ENCODE data around the gene HPS1. TPM values are rescaled to one million over a fixed set of nuclear protein-coding genes. Genes with fewer than 3 reads are reported as not detected.

The HPS1 gene
- total RNA-seq, 1 donor from 2014 or later: 31.9 TPM

GRCh38 chr10:98414932-98415730, 31.6 kb downstream of the HPS1 start, which contains the start of gene PYROXD2:
TSS of gene PYROXD2 (minus strand) at chr10:98415182. CDS start at chr10:98415135, 47 bp downstream.
- intact Hi-C loops (cut with micrococcal nuclease): no loop called here
- peaks cover 35% of the 10 kb centered on the region for H3K36me3 ChIP-seq
- H3K4me1 ChIP-seq: peaks cover 49% of the 10 kb centered on the region
- H3K27me3 ChIP-seq (ENCODE audit: low read depth): no peaks in the 10 kb centered on the region
- no peaks in the 10 kb centered on the region for H3K9me3 ChIP-seq (replicated peaks)
- H3K4me3 ChIP-seq: peak within 1 kb of the TSS; percentile 75
- no peak for TF ChIP-seq CTCF (IDR thresholded peaks at IDR 0.05; ENCODE audit: borderline replicate concordance)
- peak; percentile 92 for DNase-seq
- H3K27ac ChIP-seq (replicated peaks): peak within 1 kb of the TSS; percentile 91

GRCh38 chr10:98414578-98414931, 32.2 kb downstream of the HPS1 start:
- H3K4me3 ChIP-seq: peak overlapping the region; percentile 75
- H3K27ac ChIP-seq (replicated peaks): peak overlapping the region; percentile 91
- H3K27me3 ChIP-seq (ENCODE audit: low read depth): no peaks in the 10 kb centered on the region
- H3K4me1 ChIP-seq: peaks cover 49% of the 10 kb centered on the region
- DNase-seq: no peak
- TF ChIP-seq CTCF (IDR thresholded peaks at IDR 0.05; ENCODE audit: borderline replicate concordance): no peak
- peaks cover 29% of the 10 kb centered on the region for H3K36me3 ChIP-seq
- intact Hi-C loops (cut with micrococcal nuclease): no loop called here
- H3K9me3 ChIP-seq (replicated peaks): no peaks in the 10 kb centered on the region

GRCh38 chr10:98411768-98412167, 35.0 kb downstream of the HPS1 start:
- TF ChIP-seq CTCF (IDR thresholded peaks at IDR 0.05; ENCODE audit: borderline replicate concordance): no peak
- peaks cover 56% of the 10 kb centered on the region for H3K4me1 ChIP-seq
- H3K9me3 ChIP-seq (replicated peaks): no peaks in the 10 kb centered on the region
- H3K27ac ChIP-seq (replicated peaks): peak overlapping the region; percentile 46
- no peak for DNase-seq
- no peak overlapping the region for H3K4me3 ChIP-seq
- no peaks in the 10 kb centered on the region for H3K27me3 ChIP-seq (ENCODE audit: low read depth)
- peaks cover 1% of the 10 kb centered on the region for H3K36me3 ChIP-seq
- intact Hi-C loops (cut with micrococcal nuclease): no loop called here

GRCh38 chr10:98411166-98411565, 35.6 kb downstream of the HPS1 start:
- no peak for DNase-seq
- no peaks in the 10 kb centered on the region for H3K27me3 ChIP-seq (ENCODE audit: low read depth)
- no peak overlapping the region for H3K4me3 ChIP-seq
- no peak for TF ChIP-seq CTCF (IDR thresholded peaks at IDR 0.05; ENCODE audit: borderline replicate concordance)
- peaks cover 53% of the 10 kb centered on the region for H3K4me1 ChIP-seq
- no peaks in the 10 kb centered on the region for H3K36me3 ChIP-seq
- no peaks in the 10 kb centered on the region for H3K9me3 ChIP-seq (replicated peaks)
- intact Hi-C loops (cut with micrococcal nuclease): no loop called here
- peak overlapping the region; percentile 46 for H3K27ac ChIP-seq (replicated peaks)

GRCh38 chr10:98410759-98411158, 36.0 kb downstream of the HPS1 start:
- no peaks in the 10 kb centered on the region for H3K27me3 ChIP-seq (ENCODE audit: low read depth)
- intact Hi-C loops (cut with micrococcal nuclease): no loop called here
- DNase-seq: no peak
- H3K36me3 ChIP-seq: no peaks in the 10 kb centered on the region
- H3K4me1 ChIP-seq: peaks cover 49% of the 10 kb centered on the region
- no peak overlapping the region for H3K4me3 ChIP-seq
- TF ChIP-seq CTCF (IDR thresholded peaks at IDR 0.05; ENCODE audit: borderline replicate concordance): no peak
- no peak overlapping the region for H3K27ac ChIP-seq (replicated peaks)
- no peaks in the 10 kb centered on the region for H3K9me3 ChIP-seq (replicated peaks)
